GM12873 (cell line): ENCODE results near the gene TCF12.

Experiments
- TF ChIP-seq, protein P1 (sequence below): IDR thresholded peaks from 2 replicates; pipeline ENCODE4 v1.5.1; 2012; ENCODE audit warnings: low read depth, mild to moderate bottlenecking, moderate library complexity, low read length, control low read depth; ENCODE audit not compliant: insufficient read depth; ENCODE audit errors: missing control alignments

The TCF12 gene

GRCh38 chr15:57205027-57205855 lies 286.8 kb downstream of the TCF12 start:
- TF ChIP-seq, protein P1, sequence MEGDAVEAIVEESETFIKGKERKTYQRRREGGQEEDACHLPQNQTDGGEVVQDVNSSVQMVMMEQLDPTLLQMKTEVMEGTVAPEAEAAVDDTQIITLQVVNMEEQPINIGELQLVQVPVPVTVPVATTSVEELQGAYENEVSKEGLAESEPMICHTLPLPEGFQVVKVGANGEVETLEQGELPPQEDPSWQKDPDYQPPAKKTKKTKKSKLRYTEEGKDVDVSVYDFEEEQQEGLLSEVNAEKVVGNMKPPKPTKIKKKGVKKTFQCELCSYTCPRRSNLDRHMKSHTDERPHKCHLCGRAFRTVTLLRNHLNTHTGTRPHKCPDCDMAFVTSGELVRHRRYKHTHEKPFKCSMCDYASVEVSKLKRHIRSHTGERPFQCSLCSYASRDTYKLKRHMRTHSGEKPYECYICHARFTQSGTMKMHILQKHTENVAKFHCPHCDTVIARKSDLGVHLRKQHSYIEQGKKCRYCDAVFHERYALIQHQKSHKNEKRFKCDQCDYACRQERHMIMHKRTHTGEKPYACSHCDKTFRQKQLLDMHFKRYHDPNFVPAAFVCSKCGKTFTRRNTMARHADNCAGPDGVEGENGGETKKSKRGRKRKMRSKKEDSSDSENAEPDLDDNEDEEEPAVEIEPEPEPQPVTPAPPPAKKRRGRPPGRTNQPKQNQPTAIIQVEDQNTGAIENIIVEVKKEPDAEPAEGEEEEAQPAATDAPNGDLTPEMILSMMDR = no peak

GRCh38 chr15:57205996-57206395 lies 287.6 kb downstream of the TCF12 start:
- TF ChIP-seq, protein P1 = no peak

GRCh38 chr15:57213862-57214261 lies 295.4 kb downstream of the TCF12 start:
- TF ChIP-seq, protein P1 = peak; percentile 39

DNA sequence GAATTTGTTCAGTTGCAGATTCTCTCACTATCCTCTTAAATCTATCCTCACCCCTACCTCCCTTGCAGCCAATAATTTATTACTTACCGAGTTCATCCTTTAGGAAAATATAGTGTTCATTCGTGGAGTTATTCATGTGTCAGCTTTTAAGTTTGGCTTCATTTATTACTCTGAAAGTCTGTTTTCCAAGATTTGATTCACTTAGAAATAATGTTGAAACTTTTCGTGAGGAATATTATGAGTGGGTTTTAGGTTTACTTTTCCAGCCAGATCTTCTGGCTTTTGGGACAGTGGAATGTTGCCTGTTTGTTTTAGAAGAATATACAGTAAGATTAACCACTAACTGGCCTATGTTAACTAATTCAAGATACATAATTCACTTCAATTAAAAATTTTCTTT lies 296.9 kb downstream of the TCF12 start:
- TF ChIP-seq, protein P1 = no peak

DNA sequence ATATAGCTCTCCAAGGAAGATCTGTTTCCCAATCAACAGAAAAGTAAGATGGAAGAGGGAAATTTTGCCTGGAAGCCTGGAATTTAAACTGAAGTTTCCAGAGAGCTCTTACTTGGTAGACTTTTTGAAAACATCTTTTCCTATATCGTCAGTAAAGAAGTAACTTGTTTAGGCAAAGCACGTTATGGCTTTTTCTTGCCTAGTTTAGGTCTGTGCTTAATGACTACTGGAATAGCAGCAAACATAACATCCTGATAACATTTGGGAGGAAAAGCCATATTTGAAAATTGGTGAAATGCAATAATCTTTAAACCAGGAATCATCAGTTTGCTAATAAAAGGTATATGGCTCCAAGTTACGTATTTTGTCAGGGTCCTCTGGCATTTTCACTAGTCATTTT lies 297.4 kb downstream of the TCF12 start:
- TF ChIP-seq, protein P1 = no peak

DNA sequence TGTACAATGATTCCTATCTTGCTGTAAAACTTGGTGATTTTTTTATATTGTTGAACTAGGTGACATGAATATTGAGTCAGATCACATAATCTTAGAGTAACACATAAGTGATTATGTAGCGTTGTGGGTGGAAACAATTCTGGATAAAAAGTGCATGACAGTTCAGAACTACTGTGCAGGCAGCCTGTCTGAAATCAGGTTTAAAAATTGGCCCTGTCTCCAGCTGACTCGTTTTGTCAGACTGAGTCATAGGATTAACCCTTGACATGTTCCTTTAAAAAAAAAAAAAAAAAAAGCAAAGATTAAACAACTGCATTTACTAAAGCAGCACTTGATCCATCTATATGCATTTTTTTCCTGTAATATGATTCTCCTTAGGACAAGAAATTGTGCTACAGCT lies 297.8 kb downstream of the TCF12 start:
- TF ChIP-seq, protein P1 = no peak

GRCh38 chr15:57217778-57218598 lies 299.5 kb downstream of the TCF12 start:
- TF ChIP-seq, protein P1 = no peak
